GM13976 (cell line): ENCODE data around the gene EXOSC1.
"Not testable (repeated sequence)": the region's sequence is repeated elsewhere in the genome, so short reads cannot be mapped to it uniquely, and the experiment has no call there.

Source experiments
- DNase-seq: peaks from one replicate; pipeline ENCODE4 v3.0.0; 2012; ENCODE audit warnings: low spot score
- CTCF ChIP-seq: IDR thresholded peaks from 2 replicates; pipeline ENCODE4 v1.5.1; 2012; ENCODE audit warnings: borderline replicate concordance, mild to moderate bottlenecking; ENCODE audit not compliant: insufficient read depth; ENCODE audit errors: extremely low read depth, missing control alignments, control extremely low read depth
- in situ Hi-C: fragments of 300-500 bp; cut with MboI; formaldehyde crosslinking; loops from one replicate; pipeline ENCODE4 v1.12.0; 2022; ENCODE audit warnings: low sequenced_read_pairs, mixed read lengths, inconsistent platforms; ENCODE audit not compliant: unreplicated experiment

Gene EXOSC1

GRCh38 chr10:97416565-97416964 is 29.2 kb downstream of the EXOSC1 start:
- TF ChIP-seq CTCF = no peak
- no peak for DNase-seq
- in situ Hi-C loops = no loop called here

GRCh38 chr10:97412891-97413304 is 32.9 kb downstream of the EXOSC1 start:
- in situ Hi-C loops = no loop called here
- DNase-seq = no peak
- TF ChIP-seq CTCF = no peak

- no peak for DNase-seq
- in situ Hi-C loops = no loop called here
- TF ChIP-seq CTCF = no peak
Observed at GRCh38 chr10:97411406-97411805, 34.4 kb downstream of the EXOSC1 start.

GRCh38 chr10:97408496-97408992 is 37.3 kb downstream of the EXOSC1 start:
- DNase-seq = no peak
- TF ChIP-seq CTCF = no peak

GRCh38 chr10:97407952-97408248 is 37.9 kb downstream of the EXOSC1 start:
- no peak for DNase-seq
- TF ChIP-seq CTCF = no peak
- in situ Hi-C loops = no loop called here

More at GRCh38 chr10:97408496-97408992, 37.3 kb downstream of the EXOSC1 start:
- in situ Hi-C loops = no loop called here

GRCh38 chr10:97407211-97407951 is 38.4 kb downstream of the EXOSC1 start:
- peak; percentile 61 for TF ChIP-seq CTCF
- peak; percentile 78 for DNase-seq
- in situ Hi-C loops = no loop called here

- DNase-seq, in situ Hi-C loops: not testable (repeated sequence)
Observed at GRCh38 chr10:97406483-97406882, 39.3 kb downstream of the EXOSC1 start.
